ENCODE results near the gene TRPV4. TPM values are rescaled to one million over a fixed set of nuclear protein-coding genes. Genes with fewer than 3 reads are reported as not detected.

The TRPV4 gene
- total RNA-seq, 3 donors from 2014 or later (not counting 1 experiment from before 2014, with no cell fraction given): not detected

DNA sequence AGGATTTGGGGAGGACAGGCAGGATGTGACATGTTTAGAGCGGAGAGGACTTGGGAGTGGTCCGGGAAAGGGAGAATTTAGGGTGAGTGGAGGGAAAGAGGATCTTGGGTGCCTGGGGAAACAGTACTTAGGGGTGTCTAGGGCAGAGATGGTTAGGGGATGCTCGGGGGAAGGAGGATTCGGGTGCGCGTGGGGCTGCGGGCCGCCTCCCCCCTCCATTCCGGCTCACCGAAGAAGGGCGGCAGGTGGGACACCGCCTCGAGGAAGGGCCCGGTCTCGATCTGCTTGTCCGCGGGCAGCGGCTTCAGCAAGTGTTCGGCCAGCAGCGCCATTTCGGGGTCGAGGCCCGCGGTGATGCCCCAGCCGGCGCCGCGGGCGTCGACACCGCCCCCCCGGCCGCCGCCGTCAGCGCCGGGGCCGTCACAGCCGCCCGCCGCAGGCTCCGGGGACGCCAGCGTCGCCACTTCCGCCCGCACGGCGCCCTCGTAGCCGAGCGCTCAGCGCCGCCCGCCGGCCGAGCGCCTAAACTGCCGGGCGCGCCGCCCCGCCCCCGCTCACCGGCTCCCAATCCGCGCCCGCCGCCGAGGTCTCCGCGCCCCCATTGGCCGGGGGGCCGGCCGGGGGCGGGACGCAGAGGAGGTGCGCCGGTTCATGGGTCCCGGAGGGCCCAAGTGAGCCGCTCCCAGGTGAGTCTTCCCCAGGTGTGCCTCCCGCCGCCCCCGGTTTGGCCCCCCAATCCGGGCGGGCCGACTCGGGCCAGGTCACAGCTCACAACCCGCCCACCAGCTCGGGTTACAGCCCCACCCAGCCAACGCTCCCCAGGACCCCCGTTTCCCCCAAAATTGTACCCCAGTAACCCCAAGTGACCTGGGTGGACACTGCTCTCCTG is 47.1 kb upstream of the TRPV4 start, which contains the start of gene GLTP:
Gene GLTP, minus strand, starts transcription at position 499 of the 889 bp plus-strand sequence. Its CDS starts 167 bp downstream, at position 332.
- Histone ChIP-seq H3K27me3 (ENCODE audit: control insufficient read depth, insufficient read depth, low read length) (no peaks in the 10 kb centered on the region), H3K9me3 (ENCODE audit: control insufficient read depth, insufficient read depth, low read length) (no peaks in the 10 kb centered on the region), H3K4me1 (ENCODE audit: control insufficient read depth, insufficient read depth, low read length) (peaks cover 42% of the 10 kb centered on the region), H3K36me3 (ENCODE audit: control insufficient read depth, insufficient read depth, low read length) (no peaks in the 10 kb centered on the region), H3K27ac (ENCODE audit: low read length) (peak within 1 kb of the TSS; percentile 95), H3K4me3 (ENCODE audit: low read length) (peak within 1 kb of the TSS; percentile 96)
- Mint-ChIP-seq H3K9me3 (no peaks in the 10 kb centered on the region), H3K27me3 (ENCODE audit: low read depth in 2 of 2) (no peaks in the 10 kb centered on the region), H3K4me3 (peak within 1 kb of the TSS; percentile 95), H3K27ac (peak within 1 kb of the TSS; percentile 80 to 97), H3K36me3 (no peaks in the 10 kb centered on the region), H3K4me1 (peaks cover 48 to 54% of the 10 kb centered on the region in 2 donors)
- intact Hi-C loops (cut with micrococcal nuclease): loop anchor here (1.0 to 10.0 kb wide), 5 partner anchors 21 to 1555 kb away; partner anchors contain the start of genes ANKRD13A, GIT2 and TCHP
- WGBS (ENCODE audit: insufficient coverage): 0% methylated on average over 92 of the region's 92 CpGs
- TF ChIP-seq, protein P1, sequence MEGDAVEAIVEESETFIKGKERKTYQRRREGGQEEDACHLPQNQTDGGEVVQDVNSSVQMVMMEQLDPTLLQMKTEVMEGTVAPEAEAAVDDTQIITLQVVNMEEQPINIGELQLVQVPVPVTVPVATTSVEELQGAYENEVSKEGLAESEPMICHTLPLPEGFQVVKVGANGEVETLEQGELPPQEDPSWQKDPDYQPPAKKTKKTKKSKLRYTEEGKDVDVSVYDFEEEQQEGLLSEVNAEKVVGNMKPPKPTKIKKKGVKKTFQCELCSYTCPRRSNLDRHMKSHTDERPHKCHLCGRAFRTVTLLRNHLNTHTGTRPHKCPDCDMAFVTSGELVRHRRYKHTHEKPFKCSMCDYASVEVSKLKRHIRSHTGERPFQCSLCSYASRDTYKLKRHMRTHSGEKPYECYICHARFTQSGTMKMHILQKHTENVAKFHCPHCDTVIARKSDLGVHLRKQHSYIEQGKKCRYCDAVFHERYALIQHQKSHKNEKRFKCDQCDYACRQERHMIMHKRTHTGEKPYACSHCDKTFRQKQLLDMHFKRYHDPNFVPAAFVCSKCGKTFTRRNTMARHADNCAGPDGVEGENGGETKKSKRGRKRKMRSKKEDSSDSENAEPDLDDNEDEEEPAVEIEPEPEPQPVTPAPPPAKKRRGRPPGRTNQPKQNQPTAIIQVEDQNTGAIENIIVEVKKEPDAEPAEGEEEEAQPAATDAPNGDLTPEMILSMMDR (IDR thresholded peaks at IDR 0.05): peak; percentile 57
- DNase-seq (peak; percentile 92 to 96), ATAC-seq (peak; percentile 96 to 99 (median 96))

DNA sequence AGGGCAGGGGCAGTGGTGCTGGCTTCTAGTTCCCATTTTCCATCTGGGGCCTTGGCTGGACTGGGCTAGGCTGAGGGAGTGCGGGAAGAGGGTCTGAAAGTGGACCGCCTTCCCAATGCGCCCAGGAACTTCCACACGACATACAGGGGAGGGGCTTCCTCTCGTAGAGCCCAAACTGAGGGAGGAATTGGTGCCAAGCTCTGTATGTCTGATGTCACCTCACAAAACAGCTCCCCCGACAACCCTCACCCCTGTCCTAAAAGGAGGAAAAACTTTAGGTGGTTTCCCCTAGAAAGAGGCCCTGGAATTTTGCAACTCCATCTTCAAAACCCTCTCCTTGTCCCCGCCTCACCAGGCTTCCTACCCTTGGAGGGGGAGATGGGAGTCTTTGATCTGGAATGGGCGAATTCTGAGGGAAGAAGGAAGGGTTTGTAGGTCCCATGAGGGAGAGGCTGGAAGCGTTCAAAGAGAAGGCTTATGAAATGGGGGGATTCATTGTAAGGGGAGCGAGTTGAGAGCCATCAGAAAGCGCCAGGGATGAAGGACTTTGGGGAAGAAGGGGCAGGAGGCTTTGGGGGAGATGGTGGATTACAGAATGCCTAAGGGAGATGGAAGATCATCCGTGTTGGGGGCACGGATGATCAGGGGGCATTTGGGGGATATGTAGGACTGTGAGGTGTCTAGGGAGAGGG is 46.3 kb upstream of the TRPV4 start:
- intact Hi-C loops (cut with micrococcal nuclease): loop anchor here (1.0 to 10.0 kb wide), 5 partner anchors 21 to 1555 kb away; partner anchors contain the start of genes ANKRD13A, GIT2 and TCHP
- H3K27me3 ChIP-seq (ENCODE audit: control insufficient read depth, insufficient read depth, low read length): no peaks in the 10 kb centered on the region
- 15% methylated on average over 11 of the region's 13 CpGs for WGBS (ENCODE audit: insufficient coverage)

DNA sequence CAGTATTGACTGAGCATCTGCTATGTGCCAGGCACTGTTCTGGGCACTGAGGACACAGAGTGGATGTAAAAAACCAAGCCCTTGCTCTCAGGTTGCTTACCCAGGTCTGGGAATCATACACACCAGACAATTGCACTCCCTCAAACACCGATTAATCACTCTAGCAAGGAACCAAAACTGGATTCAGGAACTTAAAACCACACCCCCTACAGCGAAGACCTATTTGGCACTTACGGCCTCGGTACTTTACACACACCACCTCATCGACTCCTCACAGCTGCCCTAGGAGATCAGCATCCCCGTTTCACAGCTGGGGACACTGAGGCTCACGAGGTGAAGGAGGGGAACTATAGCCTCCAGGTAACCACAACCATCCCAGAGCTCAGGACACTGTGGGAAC is 45.6 kb upstream of the TRPV4 start:
- intact Hi-C loops (cut with micrococcal nuclease): no loop called here
- no peaks in the 10 kb centered on the region for H3K9me3 Mint-ChIP-seq
- TF ChIP-seq, protein P1 (IDR thresholded peaks at IDR 0.05): no peak
- no peaks in the 10 kb centered on the region for H3K36me3 Mint-ChIP-seq
- H3K9me3 ChIP-seq (ENCODE audit: control insufficient read depth, insufficient read depth, low read length): no peaks in the 10 kb centered on the region
- H3K27ac ChIP-seq (ENCODE audit: low read length): no peak overlapping the region
- H3K4me3 ChIP-seq (ENCODE audit: low read length): no peak overlapping the region
- 74% methylated on average over 7 of the region's 7 CpGs for WGBS (ENCODE audit: insufficient coverage)
- no peak for DNase-seq
- H3K4me1 Mint-ChIP-seq: peaks cover 63 to 65% of the 10 kb centered on the region in 2 donors
- no peak for ATAC-seq
- H3K27me3 ChIP-seq (ENCODE audit: control insufficient read depth, insufficient read depth, low read length): no peaks in the 10 kb centered on the region
- peak overlapping the region; percentile 80 to 97 for H3K27ac Mint-ChIP-seq
- H3K36me3 ChIP-seq (ENCODE audit: control insufficient read depth, insufficient read depth, low read length): no peaks in the 10 kb centered on the region
- H3K27me3 Mint-ChIP-seq (ENCODE audit: low read depth in 2 of 2): no peaks in the 10 kb centered on the region
- peaks cover 42% of the 10 kb centered on the region for H3K4me1 ChIP-seq (ENCODE audit: control insufficient read depth, insufficient read depth, low read length)
- H3K4me3 Mint-ChIP-seq: peak overlapping the region; percentile 95

More for the DNA sequence above, 46.3 kb upstream of the TRPV4 start:
- TF ChIP-seq, protein P1 (IDR thresholded peaks at IDR 0.05): no peak
- Histone ChIP-seq H3K36me3 (ENCODE audit: control insufficient read depth, insufficient read depth, low read length) (no peaks in the 10 kb centered on the region), H3K27ac (ENCODE audit: low read length) (peak overlapping the region; percentile 95), H3K4me1 (ENCODE audit: control insufficient read depth, insufficient read depth, low read length) (peaks cover 42% of the 10 kb centered on the region), H3K4me3 (ENCODE audit: low read length) (peak overlapping the region; percentile 96), H3K9me3 (ENCODE audit: control insufficient read depth, insufficient read depth, low read length) (no peaks in the 10 kb centered on the region)
- peak overlapping the region; percentile 80 to 97 for H3K27ac Mint-ChIP-seq
- peak in 1 of 2 donors; percentile 44 for DNase-seq
- peak overlapping the region; percentile 95 for H3K4me3 Mint-ChIP-seq
- no peak for ATAC-seq
- H3K36me3 Mint-ChIP-seq: no peaks in the 10 kb centered on the region
- H3K27me3 Mint-ChIP-seq (ENCODE audit: low read depth in 2 of 2): no peaks in the 10 kb centered on the region
- peaks cover 56 to 62% of the 10 kb centered on the region in 2 donors for H3K4me1 Mint-ChIP-seq
- no peaks in the 10 kb centered on the region for H3K9me3 Mint-ChIP-seq
